IPS-15b (cell line): ENCODE results near the gene A3GALT2.

ENCODE experiments used
- H3K27me3 ChIP-seq: one replicate; pipeline ENCODE4 v1.6.1; 2013; ENCODE audit warnings: low read length; ENCODE audit not compliant: control insufficient read depth, insufficient read depth
- H3K36me3 ChIP-seq: one replicate; pipeline ENCODE4 v1.6.1; 2013; ENCODE audit warnings: low read length; ENCODE audit not compliant: control insufficient read depth, insufficient read depth
- H3K4me1 ChIP-seq: one replicate; pipeline ENCODE4 v1.6.1; 2013; ENCODE audit warnings: mild to moderate bottlenecking, low read length; ENCODE audit not compliant: control insufficient read depth, insufficient read depth
- H3K4me3 ChIP-seq: one replicate; pipeline ENCODE4 v1.5.1; 2013; ENCODE audit warnings: low read depth, low read length
- H3K9ac ChIP-seq: one replicate; pipeline ENCODE4 v1.6.1; 2013; ENCODE audit warnings: low read depth, mild to moderate bottlenecking, low read length
- H3K9me3 ChIP-seq: one replicate; pipeline ENCODE4 v1.6.1; 2013; ENCODE audit warnings: mild to moderate bottlenecking, low read length; ENCODE audit not compliant: control insufficient read depth, insufficient read depth

Gene A3GALT2

DNA sequence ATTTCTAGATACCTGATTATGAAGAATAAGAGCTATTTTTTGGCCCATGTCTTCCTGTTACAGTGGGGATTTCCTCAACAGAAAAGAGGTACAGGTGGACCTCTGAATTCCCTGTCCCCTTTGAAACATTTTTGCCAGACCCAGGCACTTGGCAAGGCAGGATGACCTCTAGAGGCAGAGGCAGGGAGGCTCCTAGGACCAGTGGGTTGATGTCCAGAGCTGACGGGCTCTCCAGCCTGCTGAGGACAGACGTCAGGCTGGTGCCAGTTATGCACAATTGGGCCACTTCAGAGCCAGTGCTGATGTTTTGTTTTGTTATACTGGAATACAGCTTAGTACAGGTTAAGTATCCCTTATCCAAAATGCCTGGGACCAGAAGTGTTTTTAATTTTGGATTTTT is 18.5 kb upstream of the A3GALT2 start:
- H3K4me1 ChIP-seq = peaks cover 50% of the 10 kb centered on the region
- H3K9ac ChIP-seq = no peak overlapping the region
- H3K9me3 ChIP-seq = no peaks in the 10 kb centered on the region
- H3K4me3 ChIP-seq = no peak overlapping the region
- peaks cover 27% of the 10 kb centered on the region for H3K27me3 ChIP-seq
- H3K36me3 ChIP-seq = no peaks in the 10 kb centered on the region

DNA sequence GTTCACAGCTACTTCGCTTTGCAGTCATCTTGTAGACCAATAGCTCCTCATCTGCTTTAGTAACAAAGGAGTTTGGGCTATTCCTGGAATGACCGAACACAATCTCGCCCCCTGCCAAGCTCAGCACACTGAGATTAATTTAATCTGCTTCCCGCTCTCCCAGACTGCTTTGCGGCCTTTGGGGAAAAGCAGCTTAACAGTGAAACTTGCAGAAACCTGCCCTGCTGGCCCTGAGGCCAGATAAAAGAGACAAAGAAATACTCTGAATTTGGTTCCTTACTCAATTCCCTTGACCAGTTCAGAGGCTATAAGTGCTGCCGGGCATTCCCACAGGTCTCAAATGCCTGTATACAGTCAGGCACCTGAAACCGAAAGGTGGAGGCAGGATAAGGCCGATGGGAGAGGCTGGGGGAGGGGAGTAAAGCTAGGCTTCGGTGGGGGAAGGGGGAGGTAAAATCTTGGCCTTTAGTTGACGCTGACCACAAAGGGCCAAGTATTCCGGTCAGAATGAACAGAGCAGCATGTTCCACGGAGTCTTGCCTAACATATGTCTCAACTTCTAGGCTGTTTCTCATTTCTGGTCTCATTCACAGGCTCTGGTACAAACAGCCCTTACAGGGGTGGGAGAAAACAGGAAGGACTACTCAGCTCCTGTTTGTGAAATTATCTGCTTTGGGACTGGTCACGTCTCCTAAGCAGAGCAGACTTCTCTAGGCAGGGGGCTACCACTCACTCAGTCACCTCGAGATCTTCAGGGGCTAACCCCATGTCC is 17.7 kb upstream of the A3GALT2 start:
- no peak overlapping the region for H3K9ac ChIP-seq
- no peaks in the 10 kb centered on the region for H3K36me3 ChIP-seq
- peaks cover 21% of the 10 kb centered on the region for H3K27me3 ChIP-seq
- H3K4me1 ChIP-seq = peaks cover 48% of the 10 kb centered on the region
- no peak overlapping the region for H3K4me3 ChIP-seq
- no peaks in the 10 kb centered on the region for H3K9me3 ChIP-seq

DNA sequence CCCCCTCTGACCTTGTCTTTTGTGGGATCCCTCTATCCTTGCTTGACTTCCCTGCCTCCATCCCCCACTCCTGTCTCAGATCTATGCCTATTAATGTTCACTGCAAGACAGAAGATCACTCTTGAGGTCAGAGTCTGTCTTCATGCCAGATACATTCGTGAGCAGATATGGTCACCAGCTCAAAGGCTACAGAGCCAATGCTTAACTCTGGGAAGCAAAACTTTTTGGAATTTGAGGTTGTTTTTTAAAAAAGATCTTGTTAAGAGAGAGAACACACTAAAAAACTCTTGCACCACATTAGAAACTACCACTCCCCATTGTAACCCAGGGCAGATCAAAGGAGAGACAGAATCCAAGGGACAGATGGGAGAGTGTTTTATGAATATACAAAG is 17.1 kb upstream of the A3GALT2 start:
- H3K4me1 ChIP-seq = peaks cover 47% of the 10 kb centered on the region
- H3K27me3 ChIP-seq = peaks cover 19% of the 10 kb centered on the region
- H3K9me3 ChIP-seq = no peaks in the 10 kb centered on the region
- no peak overlapping the region for H3K4me3 ChIP-seq
- no peak overlapping the region for H3K9ac ChIP-seq
- no peaks in the 10 kb centered on the region for H3K36me3 ChIP-seq

DNA sequence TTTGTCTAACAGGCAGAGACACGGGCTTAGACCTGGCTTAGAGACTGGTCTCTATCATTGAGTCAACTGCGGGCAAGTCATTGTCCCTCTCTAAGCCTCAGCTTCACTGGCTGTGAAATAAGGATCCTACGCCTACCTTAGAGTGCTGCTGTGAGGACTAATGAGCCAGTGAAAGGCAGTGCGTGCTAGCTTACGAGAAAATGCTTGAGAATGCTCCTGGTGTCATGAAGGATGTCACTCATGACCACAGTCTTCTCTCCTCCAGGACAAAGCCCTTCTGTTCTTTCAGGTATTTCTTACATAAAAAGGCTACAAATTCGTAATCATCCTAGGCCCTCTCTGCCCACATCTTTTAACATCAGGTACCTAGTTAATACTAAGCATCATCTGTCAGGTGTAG is 16.5 kb upstream of the A3GALT2 start:
- Histone ChIP-seq H3K27me3 (peaks cover 19% of the 10 kb centered on the region), H3K4me1 (peaks cover 42% of the 10 kb centered on the region), H3K4me3 (no peak overlapping the region), H3K9ac (no peak overlapping the region), H3K36me3 (no peaks in the 10 kb centered on the region), H3K9me3 (no peaks in the 10 kb centered on the region)

DNA sequence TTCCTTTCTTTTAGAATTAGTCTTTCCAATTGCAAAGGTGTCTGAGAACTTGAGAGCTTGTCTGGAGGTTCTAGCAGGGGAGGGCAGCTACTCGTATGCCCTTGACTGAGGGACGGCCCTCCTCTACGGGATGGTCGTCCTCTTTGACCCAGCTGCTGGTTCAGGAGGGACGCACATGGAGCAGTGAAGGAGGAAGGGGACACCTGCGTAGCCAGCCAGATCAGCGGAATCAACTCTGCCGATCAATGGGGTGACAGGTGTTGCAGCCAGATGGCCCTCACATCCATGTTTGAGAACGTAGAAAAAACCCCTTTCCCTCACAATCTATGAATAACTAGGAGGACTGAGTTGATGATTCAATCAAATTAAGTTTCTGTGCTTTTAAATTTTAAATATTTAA is 15.7 kb upstream of the A3GALT2 start:
- Histone ChIP-seq H3K4me3 (no peak overlapping the region), H3K4me1 (peaks cover 39% of the 10 kb centered on the region), H3K9me3 (no peaks in the 10 kb centered on the region), H3K27me3 (peaks cover 19% of the 10 kb centered on the region), H3K36me3 (no peaks in the 10 kb centered on the region), H3K9ac (no peak overlapping the region)

DNA sequence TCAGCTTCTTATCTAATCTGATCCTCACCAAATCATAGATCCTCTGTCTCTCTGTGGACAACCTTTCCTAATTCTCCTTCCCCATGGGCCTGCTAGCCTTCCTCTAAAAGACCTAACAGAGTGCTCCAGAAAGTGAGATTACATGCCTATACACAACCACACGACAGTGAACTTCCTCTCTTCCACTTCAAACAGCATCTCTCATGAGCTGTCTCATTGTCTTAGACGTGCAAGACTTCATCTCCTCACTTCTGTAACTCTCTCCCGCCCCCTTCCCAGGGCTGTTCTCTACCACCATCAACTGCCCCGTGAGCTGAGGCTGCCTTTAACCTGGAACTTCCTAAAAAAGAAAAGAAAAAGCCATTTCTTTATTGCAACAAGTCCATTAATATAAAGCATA is 14.1 kb upstream of the A3GALT2 start:
- Histone ChIP-seq H3K27me3 (peaks cover 14% of the 10 kb centered on the region), H3K4me1 (peaks cover 24% of the 10 kb centered on the region), H3K9ac (no peak overlapping the region), H3K4me3 (no peak overlapping the region), H3K36me3 (no peaks in the 10 kb centered on the region), H3K9me3 (no peaks in the 10 kb centered on the region)

DNA sequence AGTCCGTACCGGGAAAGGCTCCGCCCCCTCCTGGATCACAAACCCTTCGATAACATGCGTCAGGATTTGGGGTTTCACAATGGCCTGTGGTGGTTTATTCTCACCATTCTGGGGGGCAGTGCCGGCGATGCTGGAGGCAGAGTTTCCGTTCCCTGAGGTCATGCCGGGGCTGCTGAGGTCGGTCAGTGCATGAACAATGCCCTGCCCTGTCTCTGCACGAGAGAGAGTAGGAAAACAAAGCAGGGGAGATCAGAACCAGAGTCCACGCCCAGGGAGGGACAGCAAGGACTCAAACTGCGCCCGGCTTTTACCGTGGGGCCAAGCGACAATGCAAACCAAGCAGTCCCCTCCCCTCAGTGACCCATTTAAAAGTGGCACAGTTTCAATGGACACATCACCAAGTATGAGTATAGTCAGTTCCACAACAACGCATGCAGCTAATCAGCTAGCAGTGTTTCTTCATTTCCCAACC is 13.2 kb upstream of the A3GALT2 start:
- H3K9me3 ChIP-seq = no peaks in the 10 kb centered on the region
- no peak overlapping the region for H3K9ac ChIP-seq
- H3K4me1 ChIP-seq = peaks cover 18% of the 10 kb centered on the region
- H3K4me3 ChIP-seq = no peak overlapping the region
- H3K36me3 ChIP-seq = peaks cover 4% of the 10 kb centered on the region
- H3K27me3 ChIP-seq = peaks cover 11% of the 10 kb centered on the region

DNA sequence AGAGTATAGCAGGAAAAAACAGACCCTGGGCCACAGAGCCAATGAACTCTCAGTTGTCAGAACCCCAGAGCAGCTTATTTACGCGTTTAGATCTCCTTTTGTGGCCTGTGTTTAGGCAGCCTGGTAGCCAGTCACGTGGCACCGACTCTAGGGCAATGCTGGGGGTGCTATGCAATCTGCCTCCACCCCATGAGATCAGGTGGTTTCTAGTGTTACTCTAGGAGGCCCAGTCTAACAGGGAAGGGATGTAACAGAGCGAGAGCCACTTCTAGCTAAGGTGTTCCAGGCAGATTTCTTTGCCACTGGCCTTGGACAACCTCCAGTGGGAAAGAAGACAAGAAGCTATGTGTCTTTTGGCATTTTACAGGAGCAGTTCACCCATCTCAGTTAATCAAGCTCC is 12.0 kb upstream of the A3GALT2 start:
- Histone ChIP-seq H3K9ac (no peak overlapping the region), H3K36me3 (peaks cover 6% of the 10 kb centered on the region), H3K27me3 (peaks cover 6% of the 10 kb centered on the region), H3K9me3 (no peaks in the 10 kb centered on the region), H3K4me1 (peaks cover 7% of the 10 kb centered on the region), H3K4me3 (no peak overlapping the region)

DNA sequence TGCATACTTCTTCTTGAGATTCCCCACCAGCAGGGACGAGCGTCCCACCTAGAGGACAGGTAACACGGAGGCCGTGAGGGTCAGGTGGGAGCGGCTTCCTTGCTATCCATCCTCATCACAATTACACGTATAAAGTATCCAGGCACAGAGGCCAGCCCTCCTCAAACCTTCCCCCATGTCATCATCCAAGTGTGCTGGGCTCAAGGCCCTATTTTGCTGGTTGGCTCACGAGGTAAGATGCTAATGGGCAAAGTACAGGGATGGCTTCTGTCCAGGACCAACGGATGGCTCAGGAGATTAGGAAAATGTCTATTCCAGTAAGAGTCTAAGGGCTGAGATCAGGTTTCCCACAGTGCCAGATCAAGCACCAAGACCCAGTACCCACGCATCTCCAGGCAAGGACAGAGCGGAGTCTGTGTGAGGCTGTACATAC is 11.5 kb upstream of the A3GALT2 start:
- Histone ChIP-seq H3K9ac (no peak overlapping the region), H3K36me3 (peaks cover 6% of the 10 kb centered on the region), H3K27me3 (peaks cover under 1% of the 10 kb centered on the region), H3K4me3 (no peak overlapping the region), H3K4me1 (peaks cover 2% of the 10 kb centered on the region), H3K9me3 (no peaks in the 10 kb centered on the region)

DNA sequence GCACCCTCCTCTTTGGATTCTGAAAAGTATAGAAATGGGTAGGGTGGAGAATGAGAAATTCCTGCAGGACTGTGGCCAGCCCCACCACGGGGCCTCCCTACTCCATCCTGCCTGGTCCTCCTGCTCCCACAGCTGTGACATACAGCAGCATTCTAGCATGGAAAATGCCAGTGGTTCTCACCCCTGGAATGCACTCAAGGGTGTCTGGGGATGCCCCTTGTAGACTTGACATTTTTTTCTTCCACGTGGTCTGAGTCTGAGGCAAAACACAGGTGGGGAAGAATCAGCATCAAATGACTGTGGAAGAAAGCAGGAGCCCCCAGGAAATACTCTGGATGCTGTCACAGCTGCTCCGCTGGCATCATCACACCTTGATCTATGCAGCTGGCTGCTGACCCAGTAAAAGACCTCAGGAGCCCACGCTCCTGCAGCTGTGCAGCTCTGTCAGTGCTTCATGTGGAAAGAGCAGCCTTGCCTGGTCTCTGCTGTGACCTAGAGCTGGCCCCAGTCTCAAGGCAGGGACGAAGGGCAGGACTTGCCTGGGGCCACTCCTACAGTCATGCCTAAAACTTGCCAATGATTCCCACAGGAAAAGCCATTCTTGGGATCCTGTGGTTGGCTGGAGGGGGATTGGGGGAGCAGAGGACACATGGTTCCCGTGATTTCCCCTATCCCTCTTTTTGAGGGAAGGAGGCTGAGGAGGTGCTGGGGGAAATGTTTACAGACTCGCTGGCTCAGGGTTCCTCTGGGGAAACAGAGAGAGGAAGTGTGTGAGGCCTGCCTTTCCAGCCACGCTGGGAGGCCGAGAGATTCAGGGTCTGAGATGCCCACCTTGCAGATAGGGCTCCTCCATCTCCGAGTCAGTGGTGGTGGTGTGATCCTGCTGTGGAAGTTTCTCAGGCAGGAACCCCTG is 10.8 kb upstream of the A3GALT2 start:
- Histone ChIP-seq H3K9ac (no peak overlapping the region), H3K4me3 (no peak overlapping the region), H3K36me3 (peaks cover 6% of the 10 kb centered on the region), H3K4me1 (no peaks in the 10 kb centered on the region), H3K9me3 (no peaks in the 10 kb centered on the region), H3K27me3 (no peaks in the 10 kb centered on the region)

DNA sequence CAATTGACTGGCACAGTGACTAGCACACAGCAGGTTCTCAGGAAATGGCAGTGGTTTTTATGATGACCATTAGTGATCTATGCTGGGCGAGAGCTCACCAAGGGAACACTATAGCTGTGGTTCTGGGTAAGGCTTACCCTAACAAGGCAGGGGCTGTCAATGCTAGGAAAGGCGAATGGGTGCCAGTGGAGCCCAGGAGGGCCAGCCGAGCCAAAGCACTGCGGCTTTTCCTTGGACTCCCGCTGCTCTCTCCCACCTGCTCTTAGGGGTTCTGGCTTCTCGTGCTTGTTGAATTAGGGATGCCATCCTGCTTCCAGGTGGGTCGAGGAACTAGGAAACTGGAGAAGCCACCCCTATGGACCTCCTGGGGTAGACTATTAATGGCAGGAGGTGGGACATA is 10.0 kb upstream of the A3GALT2 start:
- Histone ChIP-seq H3K4me3 (no peak overlapping the region), H3K9me3 (no peaks in the 10 kb centered on the region), H3K36me3 (peaks cover 6% of the 10 kb centered on the region), H3K27me3 (no peaks in the 10 kb centered on the region), H3K9ac (no peak overlapping the region), H3K4me1 (no peaks in the 10 kb centered on the region)
